Activated gamma-delta T cell treated with anti-CD3 and anti-CD28 coated beads, Interleukin-2, amount 50 U/mL, for 16 hours (primary cell): Measurements from ENCODE around the gene MRPL42.
A peak's percentile ranks its signal among the peaks of the same experiment; 100 is the strongest.
"Not testable (repeated sequence)": the region's sequence is repeated elsewhere in the genome, so short reads cannot be mapped to it uniquely, and the experiment has no call there.

ENCODE experiments used
- DNase-seq: peaks from one replicate; pipeline ENCODE4 v3.0.0-alpha.2; 2020; ENCODE audit warnings: low read depth

Gene MRPL42

GRCh38 chr12:93467351-93468007 lies at the start of gene MRPL42:
TSS of gene MRPL42 (plus strand) at chr12:93467514. CDS start at chr12:93469286, 1,772 bp downstream.
- DNase-seq = peak; percentile 88

GRCh38 chr12:93417967-93418480 lies 49.3 kb upstream of the MRPL42 start:
- no peak for DNase-seq

GRCh38 chr12:93419388-93420034 lies 47.8 kb upstream of the MRPL42 start:
- DNase-seq = no peak

GRCh38 chr12:93422050-93422449 lies 45.3 kb upstream of the MRPL42 start:
- no peak for DNase-seq

GRCh38 chr12:93425736-93426411 lies 41.4 kb upstream of the MRPL42 start:
- no peak for DNase-seq

- DNase-seq = no peak
Measured at GRCh38 chr12:93426412-93426805, 40.9 kb upstream of the MRPL42 start.

- no peak for DNase-seq
Measured at GRCh38 chr12:93427779-93428564, 39.3 kb upstream of the MRPL42 start.

GRCh38 chr12:93429448-93429847 lies 37.9 kb upstream of the MRPL42 start:
- DNase-seq = no peak

GRCh38 chr12:93429852-93430251 lies 37.5 kb upstream of the MRPL42 start:
- DNase-seq = no peak

GRCh38 chr12:93430280-93430679 lies 37.0 kb upstream of the MRPL42 start:
- DNase-seq = no peak

GRCh38 chr12:93432031-93432430 lies 35.3 kb upstream of the MRPL42 start:
- not testable (repeated sequence) for DNase-seq

- DNase-seq = no peak
Measured at GRCh38 chr12:93434256-93434865, 33.0 kb upstream of the MRPL42 start.

- no peak for DNase-seq
Measured at GRCh38 chr12:93438266-93439050, 28.9 kb upstream of the MRPL42 start.

- DNase-seq = no peak
Measured at GRCh38 chr12:93440043-93440835, 27.1 kb upstream of the MRPL42 start.

GRCh38 chr12:93441081-93441616 lies 26.2 kb upstream of the MRPL42 start:
- DNase-seq = peak; percentile 12

GRCh38 chr12:93441617-93442410 lies 25.5 kb upstream of the MRPL42 start, which contains the start of gene UBE2N:
TSS of gene UBE2N (minus strand) at chr12:93441947. CDS start at chr12:93441884, 63 bp downstream.
- DNase-seq = peak; percentile 95

- no peak for DNase-seq
Measured at GRCh38 chr12:93442411-93443340, 24.6 kb upstream of the MRPL42 start.

- no peak for DNase-seq
Measured at GRCh38 chr12:93443576-93443975, 23.7 kb upstream of the MRPL42 start.
